Measurements from ENCODE around the gene MTMR10. TPM values are rescaled to one million over a fixed set of nuclear protein-coding genes. Genes with fewer than 3 reads are reported as not detected.

The MTMR10 gene
- total and polyA plus RNA-seq, 8 donors, result 27.0 to 34.3 (median 31.2) TPM

DNA sequence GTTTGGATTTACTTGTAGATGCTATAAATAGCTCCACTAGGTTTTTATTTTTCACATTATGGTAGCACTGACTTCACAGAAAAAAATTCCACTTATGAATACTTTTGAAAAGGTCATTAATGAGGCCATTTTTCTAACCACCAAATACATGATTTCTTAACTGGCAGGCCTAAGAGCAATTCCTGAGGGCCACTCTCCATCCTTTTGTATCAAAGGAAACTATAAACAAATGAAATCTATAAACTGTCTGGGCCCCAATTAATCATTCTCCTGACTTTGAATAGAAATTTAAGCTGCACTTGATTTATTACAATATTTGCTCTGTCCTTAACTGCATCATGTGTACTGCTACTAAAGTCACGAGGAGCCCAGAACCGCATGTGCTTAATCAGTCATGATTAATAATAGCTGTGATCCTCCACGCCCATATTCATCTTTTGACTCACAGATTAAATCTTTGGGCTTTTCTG lies 25.1 kb upstream of the MTMR10 start:
- TF ChIP-seq CTCF (IDR thresholded peaks at IDR 0.05), result no peak
- Histone ChIP-seq H3K4me1 (no peaks in the 10 kb centered on the region), H3K4me3 (no peak overlapping the region), H3K36me3 (no peaks in the 10 kb centered on the region), H3K27me3 (no peaks in the 10 kb centered on the region), H3K9me3 (peaks cover 0 to 16% of the 10 kb centered on the region in 2 donors), H3K27ac (no peak overlapping the region)
- intact Hi-C loops (cut with DNase I), result no loop called here
- no peak for DNase-seq
- ATAC-seq, result peak; percentile 56

DNA sequence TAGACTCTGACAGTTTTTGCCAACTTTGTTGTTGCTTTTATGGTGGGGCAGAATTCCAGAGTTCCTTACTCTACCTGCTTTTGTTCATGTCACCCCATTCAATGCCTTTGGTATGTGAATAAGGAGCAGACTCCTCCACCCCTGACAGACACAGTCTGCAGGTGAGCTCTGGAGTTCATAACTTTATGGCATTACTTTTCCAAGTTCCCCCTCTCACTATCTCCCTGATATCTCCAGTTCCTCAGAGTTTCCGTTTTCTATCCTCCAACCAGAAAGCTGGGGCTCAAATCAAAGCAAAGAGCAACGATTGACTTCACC lies 23.1 kb upstream of the MTMR10 start:
- DNase-seq (no peak), ATAC-seq (peak; percentile 42)
- no peak for TF ChIP-seq CTCF (IDR thresholded peaks at IDR 0.05)
- Histone ChIP-seq H3K4me3 (no peak overlapping the region), H3K27me3 (no peaks in the 10 kb centered on the region), H3K27ac (peak overlapping the region in 1 of 2 donors; percentile 54), H3K4me1 (no peaks in the 10 kb centered on the region), H3K9me3 (peaks cover 0 to 16% of the 10 kb centered on the region in 2 donors), H3K36me3 (no peaks in the 10 kb centered on the region)
- intact Hi-C loops (cut with DNase I), result no loop called here

DNA sequence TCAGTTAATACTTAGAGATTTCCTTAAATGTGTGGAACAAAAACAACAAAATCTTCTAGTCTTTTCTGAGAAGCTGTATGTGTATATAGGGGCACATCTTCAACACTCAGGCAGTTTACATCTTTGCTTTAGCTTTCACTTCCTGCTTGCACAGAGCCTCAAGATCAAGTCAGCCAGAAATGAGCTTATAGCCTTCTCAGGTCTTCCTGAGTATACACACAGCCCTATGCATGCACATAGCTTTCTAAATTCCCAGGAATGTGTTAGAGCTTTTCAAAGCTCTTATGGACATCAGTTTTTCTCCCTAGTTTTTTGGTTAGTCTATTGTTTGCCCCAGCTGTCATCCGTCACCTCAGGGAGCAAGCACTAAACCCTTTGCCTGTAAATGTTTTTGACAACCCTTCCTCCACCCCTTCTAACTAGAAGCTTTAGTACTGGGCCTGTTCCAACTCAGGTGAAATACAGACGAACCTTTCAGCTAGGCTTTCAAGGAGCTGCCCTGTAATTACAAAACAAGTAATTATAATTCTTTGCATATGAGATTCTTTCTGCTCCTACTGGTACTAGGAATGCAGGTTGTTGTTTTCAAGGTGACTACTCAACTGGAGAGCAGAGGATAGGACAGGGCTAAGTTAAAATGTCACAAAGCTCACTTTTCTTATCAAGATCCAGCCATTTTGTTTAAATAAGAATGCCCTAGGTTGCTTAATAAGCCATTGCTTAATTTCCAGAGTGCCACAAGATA lies 22.6 kb upstream of the MTMR10 start:
- Histone ChIP-seq H3K36me3 (no peaks in the 10 kb centered on the region), H3K27ac (peak overlapping the region in 1 of 2 donors; percentile 54), H3K27me3 (no peaks in the 10 kb centered on the region), H3K4me1 (no peaks in the 10 kb centered on the region), H3K4me3 (no peak overlapping the region), H3K9me3 (peaks cover 0 to 16% of the 10 kb centered on the region in 2 donors)
- ATAC-seq (peak; percentile 68), DNase-seq (no peak)
- intact Hi-C loops (cut with DNase I), result no loop called here
- TF ChIP-seq CTCF (IDR thresholded peaks at IDR 0.05), result no peak

DNA sequence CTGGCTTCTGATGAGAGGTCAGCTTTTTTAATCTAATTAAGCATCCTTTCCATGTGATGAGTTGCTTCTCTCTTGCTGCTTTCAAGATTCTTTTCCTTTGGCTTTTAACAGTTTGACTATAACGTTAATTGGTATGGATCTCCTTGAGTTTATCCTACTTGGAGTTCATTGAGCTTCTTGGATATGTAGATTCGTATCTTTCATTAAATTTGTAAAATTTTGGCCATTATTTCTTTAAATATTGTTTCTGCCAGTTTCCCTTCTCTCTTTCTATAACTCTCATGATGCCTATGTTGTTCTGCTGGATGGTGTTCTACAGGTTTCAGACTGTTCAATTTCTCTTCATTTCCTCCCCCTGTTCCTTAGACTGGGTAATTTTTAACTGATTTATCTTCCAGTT lies 21.0 kb upstream of the MTMR10 start:
- ATAC-seq (no peak), DNase-seq (no peak)
- no peaks in the 10 kb centered on the region for H3K27me3 ChIP-seq
- no peak overlapping the region for H3K4me3 ChIP-seq
- peaks cover 0 to 16% of the 10 kb centered on the region in 2 donors for H3K9me3 ChIP-seq
- no peak for TF ChIP-seq CTCF (IDR thresholded peaks at IDR 0.05)
- no peak overlapping the region for H3K27ac ChIP-seq
- no peaks in the 10 kb centered on the region for H3K36me3 ChIP-seq
- no peaks in the 10 kb centered on the region for H3K4me1 ChIP-seq
- intact Hi-C loops (cut with DNase I), result no loop called here

DNA sequence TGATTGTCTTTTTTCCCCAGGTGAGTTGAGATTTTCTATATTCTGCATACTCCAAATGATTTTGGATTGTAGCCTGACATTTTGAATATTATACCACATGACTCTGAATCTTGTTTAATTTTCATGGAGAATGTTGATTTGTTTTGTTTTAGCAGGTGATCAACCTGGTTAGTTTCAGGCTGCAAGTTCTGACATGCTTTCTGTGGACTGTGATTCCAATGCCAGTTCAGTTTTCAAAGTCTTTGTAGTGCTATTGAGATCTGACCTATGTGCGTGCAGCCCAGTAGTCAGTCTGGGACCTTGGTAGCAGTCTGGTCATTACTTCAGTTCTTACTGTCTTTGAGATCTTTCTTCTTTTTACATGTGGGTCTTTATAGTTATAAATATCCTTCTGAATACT lies 18.6 kb upstream of the MTMR10 start:
- Histone ChIP-seq H3K27me3 (no peaks in the 10 kb centered on the region), H3K9me3 (peaks cover 0 to 16% of the 10 kb centered on the region in 2 donors), H3K36me3 (no peaks in the 10 kb centered on the region), H3K4me1 (peaks cover 0 to 1% of the 10 kb centered on the region in 2 donors), H3K4me3 (no peak overlapping the region), H3K27ac (no peak overlapping the region)
- DNase-seq (no peak), ATAC-seq (no peak)
- TF ChIP-seq CTCF (IDR thresholded peaks at IDR 0.05), result no peak
- intact Hi-C loops (cut with DNase I), result no loop called here
